ENCODE data around the gene RAC2.
A peak's percentile ranks its signal among the peaks of the same experiment; 100 is the strongest.

Gene RAC2

DNA sequence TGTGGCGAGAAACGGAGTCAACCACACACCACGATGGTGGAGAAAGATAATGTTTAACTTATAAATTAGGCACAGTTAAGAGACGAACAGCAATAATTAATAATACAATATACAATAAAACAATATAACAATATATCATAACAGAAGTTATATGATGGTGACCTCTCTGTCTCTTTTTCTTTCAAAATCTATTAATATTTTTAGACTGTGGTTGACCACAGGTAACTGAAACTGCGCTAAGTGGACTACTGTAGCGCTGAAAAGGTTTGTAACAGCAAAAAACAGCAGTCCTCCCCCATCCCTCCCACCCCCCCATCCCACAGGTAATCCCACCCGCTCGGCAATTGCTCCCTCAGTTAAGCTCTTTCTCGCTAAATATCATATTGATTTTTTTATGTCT is 28.2 kb downstream of the RAC2 start:
- DNase-seq: no peak

DNA sequence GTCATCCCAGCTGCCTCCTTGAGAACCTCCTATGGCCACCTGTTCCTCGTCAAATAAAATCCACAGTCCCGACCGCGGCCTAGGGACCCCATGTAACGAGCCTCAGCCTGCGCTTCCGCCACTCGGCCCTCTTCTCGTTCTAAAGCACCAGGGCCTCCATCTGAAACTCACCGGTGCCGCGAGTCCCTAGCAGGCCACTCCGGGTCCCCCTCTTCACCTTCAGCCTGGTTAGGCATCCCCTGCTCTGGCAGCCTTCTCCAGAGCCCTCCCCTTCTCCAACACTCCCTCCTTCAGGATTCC is 29.4 kb downstream of the RAC2 start:
- DNase-seq: no peak

- DNase-seq: no peak
Observed at GRCh38 chr22:37213941-37214730, 29.9 kb downstream of the RAC2 start.

DNA sequence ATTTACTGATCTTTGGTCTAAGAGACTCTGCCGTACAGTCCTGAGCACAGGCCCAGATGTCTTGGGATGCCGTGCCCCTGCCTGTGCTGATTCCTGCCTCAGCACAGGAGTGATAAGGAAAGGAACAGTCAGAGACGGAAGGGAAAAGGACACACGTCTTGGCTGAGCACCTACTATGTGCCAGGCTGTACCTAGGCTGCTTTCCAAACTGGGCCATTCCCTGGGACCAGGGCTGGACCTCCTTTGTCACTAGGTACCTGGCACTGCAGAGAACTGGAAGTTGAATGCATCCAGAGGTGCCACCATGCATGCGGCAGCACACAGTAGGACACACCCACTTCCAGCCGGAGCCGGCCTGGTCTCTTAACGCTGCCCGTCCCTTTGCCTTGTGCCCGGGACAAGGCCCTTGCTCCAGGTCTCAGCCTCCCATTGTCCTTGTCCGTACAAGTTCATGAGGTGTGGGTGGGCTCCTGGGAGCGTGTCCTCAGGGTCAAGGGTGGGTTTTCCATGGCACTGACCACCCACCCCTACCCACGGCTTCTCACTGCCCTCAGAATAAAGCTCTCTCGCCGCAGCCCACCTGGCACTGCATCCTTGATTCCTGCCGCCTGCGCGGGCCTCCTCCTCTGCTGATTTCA is 30.7 kb downstream of the RAC2 start:
- no peak for DNase-seq

- peak; percentile 16 for DNase-seq
Observed at GRCh38 chr22:37212174-37212906, 31.7 kb downstream of the RAC2 start, which contains the start of gene SSTR3. Gene SSTR3 (minus strand): TSS chr22:37212477. CDS start chr22:37207803, 4,674 bp downstream.

GRCh38 chr22:37211866-37212173 is 32.2 kb downstream of the RAC2 start:
- DNase-seq: no peak

DNA sequence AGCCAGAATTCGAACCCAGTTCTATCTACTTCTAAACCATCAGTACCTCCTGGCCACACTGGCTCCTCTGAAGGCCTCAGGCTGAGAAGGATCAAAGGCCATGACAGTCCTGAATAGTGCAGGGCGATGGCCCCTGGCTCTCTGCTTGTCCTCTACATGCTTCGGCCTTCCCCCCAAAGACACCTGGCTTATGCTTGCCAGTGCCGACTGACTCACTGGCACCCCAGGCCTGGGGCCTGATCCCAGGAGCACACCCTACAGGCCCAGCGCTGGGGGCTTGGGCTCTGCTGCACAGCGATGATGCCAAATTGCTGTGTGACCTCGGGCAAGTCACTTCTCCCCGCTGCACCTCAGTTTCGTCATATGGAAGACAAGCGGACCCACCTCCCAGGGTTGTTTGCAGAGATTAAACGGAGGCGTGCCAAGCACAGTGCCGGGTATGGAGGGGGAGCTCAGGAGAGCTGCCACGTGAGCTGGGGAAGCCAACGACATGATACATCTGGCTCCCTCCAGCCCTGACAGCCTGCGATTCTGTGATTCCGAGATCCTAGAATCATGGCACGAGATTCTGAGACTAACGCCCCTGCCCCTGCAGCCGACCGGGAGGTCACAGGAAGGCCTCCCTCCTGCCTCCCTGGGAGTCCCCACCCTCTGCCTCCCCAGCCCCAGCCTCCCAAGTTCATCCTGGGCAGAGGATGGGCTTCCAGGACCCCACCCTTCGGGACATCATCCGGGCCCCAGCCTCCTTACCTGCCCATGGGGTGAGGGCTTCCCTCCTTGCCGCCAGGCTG is 32.8 kb downstream of the RAC2 start:
- DNase-seq: no peak

DNA sequence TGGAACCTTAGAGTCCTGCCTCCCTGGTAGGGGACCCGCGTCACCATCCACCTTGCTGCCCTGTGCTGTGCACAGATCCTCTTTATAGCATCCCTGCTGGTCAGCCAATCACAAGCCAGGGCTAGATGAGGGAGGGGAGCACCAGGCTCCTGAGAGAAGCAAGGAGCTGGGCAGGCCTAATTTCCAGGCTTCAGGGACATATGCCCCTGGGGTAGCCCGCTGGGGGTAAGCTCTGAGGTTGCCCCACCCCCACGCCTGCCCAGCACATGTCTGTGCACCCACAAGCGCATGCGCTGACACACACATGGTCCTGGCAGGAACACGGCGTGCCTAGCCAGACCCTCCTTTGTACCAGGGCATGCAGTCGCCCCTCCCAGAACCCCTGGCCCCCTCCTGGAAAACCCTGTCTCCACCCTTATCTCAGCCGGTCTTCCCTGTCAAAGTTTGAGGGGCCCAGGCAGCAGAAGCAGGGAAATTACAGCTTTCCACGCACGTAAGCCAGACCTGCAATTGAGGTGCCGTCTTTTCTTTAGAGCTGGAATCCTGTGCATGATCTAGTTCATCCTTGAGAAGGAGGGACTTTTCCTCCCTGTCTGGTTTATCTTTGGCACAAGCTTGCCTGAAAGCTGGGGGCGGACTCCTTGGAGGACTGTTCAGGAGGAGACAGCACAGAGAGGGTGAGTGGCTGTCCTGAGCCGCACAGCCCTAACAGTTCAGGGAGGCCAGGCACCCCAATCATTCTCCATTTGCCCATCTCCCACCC is 33.8 kb downstream of the RAC2 start:
- DNase-seq: no peak

- DNase-seq: no peak
Observed at GRCh38 chr22:37209140-37209845, 34.8 kb downstream of the RAC2 start.

- DNase-seq: no peak
Observed at GRCh38 chr22:37208401-37209139, 35.5 kb downstream of the RAC2 start.

DNA sequence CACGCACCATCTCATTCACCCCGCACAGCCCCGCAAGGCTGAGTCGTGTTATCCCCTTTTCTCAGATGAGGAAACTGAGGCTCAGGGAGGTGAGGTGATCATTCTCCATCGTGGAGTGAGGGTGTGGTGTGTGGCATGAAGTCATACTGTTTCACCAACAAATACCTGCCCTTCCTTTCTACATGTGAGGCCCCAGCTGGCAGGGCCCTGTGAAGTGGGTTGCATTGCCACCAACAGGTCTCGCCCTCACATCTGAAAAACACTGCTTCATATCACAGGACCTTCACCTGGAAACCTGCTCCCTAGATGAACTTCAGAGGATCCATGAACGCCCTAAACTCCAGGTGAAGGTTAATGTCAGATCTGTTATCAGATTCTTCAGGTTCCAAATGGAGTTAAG is 36.1 kb downstream of the RAC2 start:
- DNase-seq: no peak

- DNase-seq: no peak
Observed at GRCh38 chr22:37206841-37207821, 36.9 kb downstream of the RAC2 start.

DNA sequence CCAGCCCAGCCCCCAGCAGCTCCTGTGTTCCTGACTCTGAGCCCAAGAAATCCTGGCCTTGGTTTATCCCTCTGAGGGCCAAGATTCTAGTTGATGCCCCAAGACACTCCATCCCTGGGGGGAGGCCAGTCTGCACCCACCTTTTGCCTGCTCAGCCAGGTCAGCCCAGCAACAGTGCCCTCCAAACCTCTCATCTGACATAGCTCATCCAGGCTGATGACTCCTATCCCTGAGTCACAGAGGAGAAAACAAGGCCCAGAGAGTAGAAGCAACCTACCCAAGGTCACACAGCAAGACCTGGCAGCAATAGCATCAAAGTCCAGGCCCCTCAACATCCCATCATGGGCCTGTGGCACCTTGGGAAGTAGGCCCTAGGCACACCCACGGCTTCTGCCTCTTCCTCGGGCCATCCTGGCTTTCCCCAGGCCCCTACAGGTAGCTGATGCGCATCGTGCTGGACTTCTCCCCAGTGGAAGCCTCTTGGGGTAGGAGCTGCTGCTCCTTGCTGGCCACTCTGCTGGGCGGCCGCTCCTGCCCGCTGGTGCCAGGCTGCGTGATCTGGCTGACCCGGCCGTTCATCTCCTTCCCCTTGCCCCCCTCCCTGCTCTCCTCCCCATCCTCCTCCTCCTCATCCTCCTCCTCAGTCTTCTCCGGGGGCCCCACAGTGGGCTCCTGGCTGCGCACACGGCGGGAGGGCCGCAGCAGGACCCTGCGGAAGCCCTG is 37.8 kb downstream of the RAC2 start:
- DNase-seq: no peak

DNA sequence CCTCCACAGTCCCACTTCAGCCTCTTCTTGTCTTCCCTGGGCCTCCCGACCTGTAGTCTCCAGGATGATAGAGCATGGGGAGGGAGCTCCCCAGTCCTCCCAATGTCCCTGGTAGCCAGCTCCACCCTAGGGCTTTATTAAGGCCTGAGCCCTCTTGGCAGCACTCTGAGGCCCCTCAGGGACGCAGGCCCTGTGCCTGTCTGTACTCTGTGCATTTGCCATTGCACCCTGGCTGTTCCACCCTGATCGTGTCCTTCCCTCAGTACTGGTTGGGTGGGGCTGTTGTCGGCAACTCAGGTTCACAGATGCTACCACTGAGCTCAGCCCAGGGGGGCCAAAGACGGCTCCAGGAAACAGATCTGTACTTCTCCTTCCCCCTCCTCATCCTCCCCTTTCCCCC is 39.0 kb downstream of the RAC2 start:
- no peak for DNase-seq

- DNase-seq: no peak
Observed at GRCh38 chr22:37204045-37204655, 39.9 kb downstream of the RAC2 start.

DNA sequence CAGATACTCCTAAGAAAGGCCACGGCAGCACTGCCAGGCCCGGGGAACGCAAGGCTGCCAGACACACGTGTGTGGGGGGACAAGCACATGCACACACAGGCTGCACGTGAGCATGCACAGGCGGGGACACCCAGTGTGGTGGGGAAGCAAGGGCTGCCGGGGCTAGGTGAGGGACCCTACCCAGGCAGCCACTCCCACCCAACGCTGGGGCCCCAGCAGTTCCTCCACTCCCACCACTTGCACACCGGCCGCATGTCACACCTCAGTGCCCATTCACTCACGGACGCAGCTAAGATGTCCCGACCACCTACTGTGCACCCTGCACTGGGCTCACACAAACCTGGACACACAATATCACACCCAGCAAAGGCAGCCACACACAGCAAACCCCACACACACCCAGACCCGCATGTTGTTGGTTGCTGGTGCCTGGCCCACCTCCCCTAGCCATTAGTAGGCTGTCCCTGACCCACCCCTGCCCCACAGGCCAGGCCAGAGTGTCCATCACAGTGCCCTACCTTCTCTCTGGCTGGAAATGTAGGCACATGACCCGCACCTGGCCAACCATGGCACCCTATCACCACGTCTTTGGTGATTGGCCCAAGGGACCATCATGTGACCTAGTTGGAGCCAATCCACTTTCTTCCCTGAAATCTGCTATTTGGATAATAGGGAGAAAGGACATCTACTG is 40.6 kb downstream of the RAC2 start:
- no peak for DNase-seq

DNA sequence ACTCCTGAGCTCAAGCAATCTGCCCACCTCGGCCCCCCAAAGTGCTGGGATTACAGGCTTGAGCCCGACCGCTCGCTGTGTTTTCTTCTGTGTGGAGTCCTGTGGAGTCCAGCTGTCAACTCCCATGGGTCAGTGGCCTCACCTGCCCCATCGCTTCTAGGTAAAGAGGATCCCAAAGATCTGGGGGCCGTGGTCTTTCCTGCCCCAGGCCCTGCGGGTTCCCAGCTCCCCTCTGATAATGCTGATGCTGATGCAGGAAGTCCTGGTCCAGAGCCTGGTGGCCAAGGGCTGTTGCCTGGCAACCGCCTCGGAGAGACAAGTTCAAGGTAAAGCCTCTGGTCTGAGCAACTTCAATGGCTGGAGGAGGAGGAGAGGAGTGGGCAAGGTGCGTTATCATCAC is 41.4 kb downstream of the RAC2 start:
- no peak for DNase-seq

GRCh38 chr22:37202001-37202555 is 42.0 kb downstream of the RAC2 start:
- DNase-seq: no peak

All from NCI-H1092 treated with DMSO at 0.1 percent for 48 hours (cell line).